Smooth muscle cell of trachea (primary cell): Measurements from ENCODE around the gene ERI3. TPM values are rescaled to one million over a fixed set of nuclear protein-coding genes. Genes with fewer than 3 reads are reported as not detected.

Source experiments
- total RNA-seq: library from RNA; depleted of rRNA; stranded (reverse); fragments of >200 nt; gene quantifications from 2 replicates; pipeline ENCODE4 v1.2.1, GENCODE V29; 2014

Gene ERI3
- total RNA-seq, result 46.7 and 61.0 TPM in 2 replicates

GRCh38 chr1:44354840-44355581, at the start of gene ERI3:
Gene ERI3, minus strand, starts transcription at chr1:44355257. Its CDS starts 231 bp downstream, at chr1:44355026.

GRCh38 chr1:44213222-44214112, 141.6 kb downstream of the ERI3 start, which contains the start of gene DMAP1:
Gene DMAP1, plus strand, starts transcription at chr1:44213471. Its CDS starts 283 bp downstream, at chr1:44213754.

Other genes with a start within 250 kb of the ERI3 start
- under 0.01 and 0.17 TPM in 2 replicates for gene KLF17, start 236.4 kb downstream of the ERI3 start, total RNA-seq
- gene KLF18, start 213.6 kb downstream of the ERI3 start, total RNA-seq, result not detected in 2 replicates
- 24.6 and 27.9 TPM in 2 replicates for gene DMAP1, start 141.8 kb downstream of the ERI3 start, total RNA-seq
- 78.2 and 86.8 TPM in 2 replicates for gene RNF220, start 50.0 kb upstream of the ERI3 start, total RNA-seq